Stimulated activated CD4-positive, alpha-beta T cell treated with anti-CD3 and anti-CD28 coated beads, Interleukin-12 subunit alpha, Interleukin-12 subunit beta, amount 100 ng/mL, for 24 hours (primary cell): ENCODE data around the gene BMP8B.
A peak's percentile ranks its signal among the peaks of the same experiment; 100 is the strongest.
"Not testable (repeated sequence)": the region's sequence is repeated elsewhere in the genome, so short reads cannot be mapped to it uniquely, and the experiment has no call there.

ENCODE experiments used
- DNase-seq, 2 experiments: peaks; one replicate each; pipeline ENCODE4 v3.0.0-alpha.2; 2020; ENCODE audit warnings: low read depth in 2 of 2

BMP8B gene

GRCh38 chr1:39778463-39779099, 10.1 kb downstream of the BMP8B start:
- not testable (repeated sequence) for DNase-seq

GRCh38 chr1:39777896-39778295, 10.8 kb downstream of the BMP8B start:
- not testable (repeated sequence) for DNase-seq

- no peak for DNase-seq
These were observed 11.4 kb downstream of the BMP8B start for GRCh38 chr1:39777306-39777705.

- no peak for DNase-seq
These were observed 11.8 kb downstream of the BMP8B start for GRCh38 chr1:39776886-39777285.

GRCh38 chr1:39776400-39776713, 12.3 kb downstream of the BMP8B start:
- no peak for DNase-seq

- not testable (repeated sequence) for DNase-seq
These were observed 12.8 kb downstream of the BMP8B start for GRCh38 chr1:39775676-39776399.

- not testable (repeated sequence) for DNase-seq
These were observed 13.5 kb downstream of the BMP8B start for GRCh38 chr1:39775141-39775540.

- not testable (repeated sequence) for DNase-seq
These were observed 15.2 kb downstream of the BMP8B start for GRCh38 chr1:39773369-39773979.

GRCh38 chr1:39771022-39771532, 17.6 kb downstream of the BMP8B start, which contains the start of gene OXCT2:
TSS of gene OXCT2 (minus strand) at chr1:39771348. CDS start at chr1:39771255, 93 bp downstream.
- DNase-seq, result not testable (repeated sequence)

GRCh38 chr1:39770100-39771021, 18.3 kb downstream of the BMP8B start:
- DNase-seq, result peak; percentile 12 to 33

- not testable (repeated sequence) for DNase-seq
These were observed 19.2 kb downstream of the BMP8B start for GRCh38 chr1:39769502-39769901.

- DNase-seq, result not testable (repeated sequence)
These were observed 22.2 kb downstream of the BMP8B start for GRCh38 chr1:39766466-39766865.

GRCh38 chr1:39764512-39764911, 24.2 kb downstream of the BMP8B start:
- not testable (repeated sequence) for DNase-seq

GRCh38 chr1:39763619-39764374, 24.9 kb downstream of the BMP8B start:
- not testable (repeated sequence) for DNase-seq

GRCh38 chr1:39762550-39763540, 25.8 kb downstream of the BMP8B start:
- DNase-seq, result no peak

GRCh38 chr1:39761557-39762260, 27.0 kb downstream of the BMP8B start:
- no peak for DNase-seq

GRCh38 chr1:39761016-39761415, 27.6 kb downstream of the BMP8B start:
- DNase-seq, result no peak

- no peak for DNase-seq
These were observed 28.3 kb downstream of the BMP8B start for GRCh38 chr1:39760074-39761008.
